HL-60 (cell line): ENCODE measurements around the gene POTEF.
"Not testable (repeated sequence)": the region's sequence is repeated elsewhere in the genome, so short reads cannot be mapped to it uniquely, and the experiment has no call there.

ENCODE experiments used
- DNase-seq, 2 experiments: peaks; one replicate each; pipeline ENCODE4 v3.0.0-alpha.2; 2010 to 2020; ENCODE audit warnings: low read depth in 1 of 2, low spot score in 1 of 2
- H3K27ac ChIP-seq: fragments of 250-450 bp; sonication (Bioruptor Pico); replicated peaks from 2 replicates; pipeline ENCODE4 v1.5.1; 2020; ENCODE audit warnings: mild to moderate bottlenecking, moderate library complexity
- H3K27me3 ChIP-seq: fragments of 250-450 bp; sonication (Bioruptor Pico); 2 replicates; pipeline ENCODE4 v1.5.1; 2021; ENCODE audit warnings: mild to moderate bottlenecking, moderate library complexity; ENCODE audit not compliant: insufficient read depth, poor library complexity, severe bottlenecking
- H3K4me3 ChIP-seq: replicated peaks from 2 replicates; pipeline ENCODE4 v1.5.1; 2011; ENCODE audit warnings: mild to moderate bottlenecking, control low read depth, low read length; ENCODE audit not compliant: insufficient read depth
- REST ChIP-seq: IDR thresholded peaks from 2 replicates; pipeline ENCODE4 v1.6.1; 2012; ENCODE audit warnings: low read depth; ENCODE audit not compliant: insufficient replicate concordance

The POTEF gene

DNA sequence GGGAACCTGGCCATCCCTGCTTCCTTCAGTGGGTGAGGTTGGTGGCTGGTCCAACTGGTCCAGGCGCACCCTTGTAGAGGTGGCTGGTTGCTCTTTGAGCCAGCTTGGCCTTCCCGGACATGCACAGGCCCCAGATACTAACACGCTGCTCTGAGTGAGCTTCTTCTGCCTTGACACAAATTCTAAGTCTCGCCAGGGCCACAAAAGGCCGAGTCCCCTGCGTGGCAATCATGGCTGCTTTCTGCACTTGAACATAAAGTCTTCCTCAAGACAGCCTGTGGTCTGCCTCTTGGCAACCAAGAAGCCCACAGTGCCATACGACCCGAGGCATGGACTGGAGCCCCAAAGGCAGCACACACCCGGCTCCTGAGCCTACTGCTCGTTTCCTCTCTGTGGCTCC, 69.0 kb downstream of the POTEF start:
- H3K4me3 ChIP-seq, H3K27me3 ChIP-seq, H3K27ac ChIP-seq, DNase-seq: not testable (repeated sequence)

DNA sequence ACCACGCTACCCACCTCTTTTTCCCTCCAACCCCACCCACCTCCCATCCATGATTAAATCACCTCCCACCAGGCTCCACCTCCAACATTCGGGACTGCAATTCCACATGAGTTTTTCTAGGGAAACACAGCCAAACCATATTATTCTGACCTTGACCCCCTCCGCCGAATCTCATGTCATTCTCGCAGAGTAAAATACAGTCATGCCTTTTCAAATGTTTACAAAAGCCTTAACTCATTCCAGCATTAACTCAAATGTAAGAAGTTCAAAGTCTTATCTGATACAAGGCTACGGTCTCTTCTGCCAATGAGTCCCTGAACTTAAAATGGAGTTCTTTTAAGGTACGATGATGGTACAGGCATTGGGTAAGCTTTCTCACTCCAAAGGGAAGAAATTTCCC, 72.7 kb downstream of the POTEF start:
- not testable (repeated sequence) for H3K27ac ChIP-seq, H3K4me3 ChIP-seq, H3K27me3 ChIP-seq, DNase-seq

GRCh38 chr2:130053217-130053911, 75.7 kb downstream of the POTEF start:
- not testable (repeated sequence) for DNase-seq

GRCh38 chr2:130052376-130052775, 76.6 kb downstream of the POTEF start:
- H3K4me3 ChIP-seq, H3K27ac ChIP-seq, DNase-seq, H3K27me3 ChIP-seq: not testable (repeated sequence)

More at GRCh38 chr2:130053217-130053911, 75.7 kb downstream of the POTEF start:
- not testable (repeated sequence) for H3K27me3 ChIP-seq, H3K4me3 ChIP-seq, H3K27ac ChIP-seq

GRCh38 chr2:130048422-130048821, 80.6 kb downstream of the POTEF start:
- not testable (repeated sequence) for H3K4me3 ChIP-seq, H3K27me3 ChIP-seq, DNase-seq, H3K27ac ChIP-seq
- TF ChIP-seq REST, result peak; percentile 78

GRCh38 chr2:130038265-130038603, 90.8 kb downstream of the POTEF start:
- not testable (repeated sequence) for DNase-seq, H3K27ac ChIP-seq, H3K4me3 ChIP-seq, H3K27me3 ChIP-seq

- DNase-seq, result peak in 1 of 2 experiments; percentile 4
- not testable (repeated sequence) for H3K4me3 ChIP-seq, H3K27me3 ChIP-seq, H3K27ac ChIP-seq
Measured at GRCh38 chr2:130025931-130026330, 103.1 kb downstream of the POTEF start.
